AG04449 (cell line): Measurements from ENCODE around the gene TMEM74B.

ENCODE experiments used
- CTCF ChIA-PET: fragments of 350-600 bp; formaldehyde crosslinking; extraction: SDS; loops from one replicate; lab custom pipeline; 2021; ENCODE audit warnings: antibody characterized with exemption; lab: Yijun Ruan, JAX
- POLR2A ChIA-PET: fragments of 400-600, 350-600 bp; formaldehyde crosslinking; extraction: SDS; loops from one replicate; lab custom pipeline; 2020; ENCODE audit warnings: antibody characterized with exemption, inconsistent platforms; lab: Yijun Ruan, JAX
- DNase-seq: peaks from one replicate; pipeline ENCODE4 v3.0.0-alpha.2; 2010; ENCODE audit warnings: low read depth, low spot score
- H3K4me3 ChIP-seq: 2 replicates; pipeline ENCODE4 v1.5.1; 2011; ENCODE audit warnings: low read depth, mild to moderate bottlenecking, control low read depth, low read length
- CTCF ChIP-seq: IDR thresholded peaks from one replicate; pipeline ENCODE4 v1.5.1; 2011; ENCODE audit warnings: mild to moderate bottlenecking, moderate library complexity, low read length, control low read depth, inconsistent platforms; ENCODE audit not compliant: insufficient read depth; ENCODE audit errors: missing control alignments

Gene TMEM74B

GRCh38 chr20:1166948-1167720, 17.6 kb downstream of the TMEM74B start:
- no peak overlapping the region for H3K4me3 ChIP-seq
- DNase-seq: no peak
- CTCF ChIA-PET: no interaction called here
- TF ChIP-seq CTCF: no peak
- POLR2A ChIA-PET: no interaction called here

DNA sequence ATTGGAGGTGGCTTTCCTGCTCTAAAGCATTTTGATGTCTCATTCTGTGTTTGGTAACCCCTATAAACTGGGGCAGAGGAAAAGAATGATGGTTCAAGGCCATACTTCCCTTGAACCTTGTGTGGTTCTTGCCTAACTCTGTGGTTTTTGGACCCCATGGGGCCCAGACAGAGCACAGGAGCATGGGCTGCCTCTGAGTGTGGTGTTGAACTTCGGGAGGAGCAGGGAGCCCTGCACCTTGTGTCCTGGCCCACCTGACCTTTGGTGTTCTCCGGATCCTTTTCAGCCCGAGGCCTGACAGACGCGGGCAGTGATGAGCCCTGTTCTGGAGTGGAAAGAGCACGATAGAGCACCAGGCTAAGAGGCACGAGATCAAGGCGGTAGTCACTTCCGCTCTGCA, 18.8 kb downstream of the TMEM74B start:
- no peak overlapping the region for H3K4me3 ChIP-seq
- no peak for TF ChIP-seq CTCF
- POLR2A ChIA-PET: no interaction called here
- CTCF ChIA-PET: no interaction called here
- DNase-seq: no peak

GRCh38 chr20:1165521-1165920, 19.3 kb downstream of the TMEM74B start:
- ChIA-PET CTCF (no interaction called here), POLR2A (no interaction called here)
- DNase-seq: no peak
- no peak for TF ChIP-seq CTCF
- no peak overlapping the region for H3K4me3 ChIP-seq

DNA sequence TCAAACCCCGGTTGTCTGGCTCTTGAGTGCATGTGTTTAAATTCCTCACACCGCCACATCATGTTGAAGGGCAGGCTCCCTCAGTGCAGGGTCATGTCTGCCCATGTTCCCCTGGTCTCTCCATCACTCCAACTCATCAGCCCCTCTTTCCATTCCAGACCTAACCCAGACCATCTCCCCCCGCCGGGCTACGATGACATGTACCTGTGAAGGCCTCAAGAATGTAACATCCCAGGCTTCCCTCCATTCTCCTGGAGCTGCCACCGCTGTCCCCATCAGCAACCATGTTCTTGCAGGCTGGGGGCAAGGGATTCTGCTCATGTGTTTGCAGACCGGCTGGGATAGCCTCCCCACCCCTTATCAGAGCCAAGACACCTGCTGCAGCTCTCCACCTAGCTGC, 19.9 kb downstream of the TMEM74B start:
- TF ChIP-seq CTCF: no peak
- no peak for DNase-seq
- no peak overlapping the region for H3K4me3 ChIP-seq
- POLR2A ChIA-PET: no interaction called here
- CTCF ChIA-PET: no interaction called here

DNA sequence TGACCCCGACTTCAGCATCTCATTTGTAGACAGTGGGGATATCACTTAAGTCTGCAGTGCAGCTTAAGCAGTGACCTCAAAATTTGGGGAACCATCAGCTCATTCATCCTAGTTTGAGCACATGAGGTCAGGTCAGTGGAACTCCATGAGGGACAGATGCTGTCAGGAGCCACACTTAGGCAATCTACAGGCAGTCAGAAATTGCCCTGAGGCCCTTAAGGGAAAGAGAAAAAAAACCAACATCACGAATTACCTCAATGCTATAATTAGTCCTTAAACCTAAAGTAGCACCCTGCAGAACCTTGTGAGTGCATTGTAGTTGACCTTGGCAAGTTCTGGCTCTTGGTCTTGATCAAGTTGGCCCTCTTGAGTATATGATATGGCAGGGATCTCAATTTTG, 21.1 kb downstream of the TMEM74B start:
- no peak overlapping the region for H3K4me3 ChIP-seq
- DNase-seq: no peak
- ChIA-PET CTCF (no interaction called here), POLR2A (no interaction called here)
- TF ChIP-seq CTCF: no peak

- DNase-seq: no peak
- CTCF ChIA-PET: interaction anchor here (1.2 kb wide), 1 partner anchor 304 kb away, joined by 4 read pairs; no protein-coding TSS in a partner anchor
- H3K4me3 ChIP-seq: no peak overlapping the region
- no peak for TF ChIP-seq CTCF
- POLR2A ChIA-PET: no interaction called here
Observed at GRCh38 chr20:1163105-1163504, 21.7 kb downstream of the TMEM74B start.
